ENCODE data around the gene ABCC12.

DNA sequence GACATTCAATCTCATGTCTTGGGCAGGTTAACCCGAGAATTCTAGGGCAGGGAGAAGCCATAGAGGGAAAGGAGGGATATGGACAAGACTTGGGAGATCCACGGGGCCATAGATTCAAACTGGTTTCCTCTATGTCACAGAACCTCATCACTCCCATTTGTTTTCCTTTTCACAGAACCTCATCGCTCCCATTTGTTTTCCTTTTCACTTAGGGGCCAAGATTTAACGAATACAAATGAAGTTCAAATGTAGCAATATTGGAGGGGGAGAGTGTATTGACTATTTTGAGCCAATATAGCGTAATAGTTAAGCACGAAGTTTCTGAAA, 49.0 kb upstream of the ABCC12 start:
- TF ChIP-seq POLR2AphosphoS5 (IDR thresholded peaks at IDR 0.05; ENCODE audit: low read depth, low read length) (no peak), POLR2A (IDR thresholded peaks at IDR 0.05; ENCODE audit: low read depth, low read length) (no peak), POU2F2 (IDR thresholded peaks at IDR 0.05; ENCODE audit: low read depth, low read length) (no peak)
